Cerebellar cortex (tissue), 1 donor: ENCODE data around the gene PPP3R1.

ENCODE experiments used
- DNase-seq: peaks from one replicate; pipeline ENCODE4 v3.0.0-alpha.2; 2015; ENCODE audit warnings: low spot score

Gene PPP3R1

GRCh38 chr2:68252400-68253218, at the start of gene PPP3R1:
Gene PPP3R1, minus strand, starts transcription at chr2:68252532. Its CDS starts 405 bp downstream, at chr2:68252127.
- peak; percentile 94 for DNase-seq

- no peak for DNase-seq
Measured at GRCh38 chr2:68295516-68295915, 43.2 kb upstream of the PPP3R1 start.

GRCh38 chr2:68294913-68295312, 42.6 kb upstream of the PPP3R1 start:
- no peak for DNase-seq

GRCh38 chr2:68294187-68294586, 41.9 kb upstream of the PPP3R1 start:
- no peak for DNase-seq

- DNase-seq, result no peak
Measured at GRCh38 chr2:68293755-68294154, 41.4 kb upstream of the PPP3R1 start.

GRCh38 chr2:68293024-68293423, 40.7 kb upstream of the PPP3R1 start:
- DNase-seq, result no peak

GRCh38 chr2:68292108-68292710, 39.9 kb upstream of the PPP3R1 start:
- peak; percentile 58 for DNase-seq

- DNase-seq, result no peak
Measured at GRCh38 chr2:68291314-68291713, 39.0 kb upstream of the PPP3R1 start.

- peak; percentile 69 for DNase-seq
Measured at GRCh38 chr2:68290901-68291300, 38.6 kb upstream of the PPP3R1 start.

- peak; percentile 34 for DNase-seq
Measured at GRCh38 chr2:68287580-68288441, 35.5 kb upstream of the PPP3R1 start.

GRCh38 chr2:68284896-68285295, 32.6 kb upstream of the PPP3R1 start:
- DNase-seq, result no peak

- DNase-seq, result no peak
Measured at GRCh38 chr2:68283419-68283812, 31.1 kb upstream of the PPP3R1 start.

GRCh38 chr2:68282811-68283418, 30.6 kb upstream of the PPP3R1 start:
- DNase-seq, result peak; percentile 66

GRCh38 chr2:68280796-68281195, 28.5 kb upstream of the PPP3R1 start:
- DNase-seq, result no peak

GRCh38 chr2:68280348-68280747, 28.0 kb upstream of the PPP3R1 start:
- no peak for DNase-seq

- no peak for DNase-seq
Measured at GRCh38 chr2:68279691-68280090, 27.4 kb upstream of the PPP3R1 start.

- DNase-seq, result no peak
Measured at GRCh38 chr2:68278169-68278568, 25.8 kb upstream of the PPP3R1 start.

GRCh38 chr2:68274022-68274421, 21.7 kb upstream of the PPP3R1 start:
- no peak for DNase-seq

- no peak for DNase-seq
Measured at GRCh38 chr2:68272246-68272994, 20.1 kb upstream of the PPP3R1 start.

- no peak for DNase-seq
Measured at GRCh38 chr2:68266655-68267054, 14.3 kb upstream of the PPP3R1 start.

- DNase-seq, result no peak
Measured at GRCh38 chr2:68263632-68264031, 11.3 kb upstream of the PPP3R1 start.
